Retinal pigment epithelial cell (primary cell): ENCODE results near the gene TSPAN17.

Experiments used
- DNase-seq: peaks from one replicate; pipeline ENCODE4 v3.0.0-alpha.2; 2010; ENCODE audit warnings: low read depth
- H3K4me3 ChIP-seq: 2 replicates; pipeline ENCODE4 v1.5.1; 2011; ENCODE audit warnings: mild to moderate bottlenecking, low read length, control low read depth, moderate library complexity
- TF ChIP-seq, protein P1 (sequence below): conservative IDR thresholded peaks from 2 replicates; pipeline ENCODE4 v1.5.1; 2011; ENCODE audit warnings: low read depth, low read length, control low read depth, inconsistent platforms

The TSPAN17 gene

DNA sequence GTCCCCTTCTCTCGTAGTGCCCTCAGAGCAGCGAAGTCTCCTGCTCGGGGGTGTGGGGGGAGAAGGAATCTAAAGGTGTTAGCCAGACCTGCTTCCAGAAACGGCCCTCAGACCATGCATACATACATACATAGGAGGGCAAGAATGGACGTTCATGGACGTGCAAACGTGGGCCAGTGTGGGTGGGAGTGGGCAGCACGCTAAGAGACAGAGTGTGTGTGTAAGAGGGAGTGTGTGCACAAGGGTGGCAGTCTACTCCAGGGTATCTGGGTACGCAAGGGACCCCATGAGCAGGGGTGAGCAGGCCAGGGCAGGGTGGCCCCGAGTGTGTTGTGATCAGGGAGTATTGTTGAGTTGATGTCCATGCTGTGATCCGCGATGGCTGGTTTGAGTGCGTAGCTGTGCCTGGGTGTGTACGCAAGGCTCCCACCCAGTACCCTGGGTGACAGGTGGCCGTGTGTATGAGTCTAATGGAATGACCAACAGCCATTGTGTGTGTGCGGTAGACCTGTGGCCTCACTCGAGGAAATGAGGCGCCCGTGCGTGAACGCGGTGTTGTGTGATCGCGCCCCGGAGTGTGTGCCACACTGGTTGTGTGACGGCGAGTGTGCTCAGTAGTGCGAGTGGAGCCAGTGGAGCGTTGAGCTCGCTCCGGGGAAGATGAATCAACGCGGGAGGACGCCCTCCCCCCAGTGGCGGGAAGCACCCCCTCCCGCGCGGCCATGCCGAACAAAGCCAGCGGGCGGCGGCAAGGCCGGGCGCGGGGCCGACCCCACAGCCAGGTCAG lies 38.2 kb upstream of the TSPAN17 start:
- H3K4me3 ChIP-seq: peak overlapping the region; percentile 49
- DNase-seq: no peak
- TF ChIP-seq, protein P1, sequence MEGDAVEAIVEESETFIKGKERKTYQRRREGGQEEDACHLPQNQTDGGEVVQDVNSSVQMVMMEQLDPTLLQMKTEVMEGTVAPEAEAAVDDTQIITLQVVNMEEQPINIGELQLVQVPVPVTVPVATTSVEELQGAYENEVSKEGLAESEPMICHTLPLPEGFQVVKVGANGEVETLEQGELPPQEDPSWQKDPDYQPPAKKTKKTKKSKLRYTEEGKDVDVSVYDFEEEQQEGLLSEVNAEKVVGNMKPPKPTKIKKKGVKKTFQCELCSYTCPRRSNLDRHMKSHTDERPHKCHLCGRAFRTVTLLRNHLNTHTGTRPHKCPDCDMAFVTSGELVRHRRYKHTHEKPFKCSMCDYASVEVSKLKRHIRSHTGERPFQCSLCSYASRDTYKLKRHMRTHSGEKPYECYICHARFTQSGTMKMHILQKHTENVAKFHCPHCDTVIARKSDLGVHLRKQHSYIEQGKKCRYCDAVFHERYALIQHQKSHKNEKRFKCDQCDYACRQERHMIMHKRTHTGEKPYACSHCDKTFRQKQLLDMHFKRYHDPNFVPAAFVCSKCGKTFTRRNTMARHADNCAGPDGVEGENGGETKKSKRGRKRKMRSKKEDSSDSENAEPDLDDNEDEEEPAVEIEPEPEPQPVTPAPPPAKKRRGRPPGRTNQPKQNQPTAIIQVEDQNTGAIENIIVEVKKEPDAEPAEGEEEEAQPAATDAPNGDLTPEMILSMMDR: no peak

DNA sequence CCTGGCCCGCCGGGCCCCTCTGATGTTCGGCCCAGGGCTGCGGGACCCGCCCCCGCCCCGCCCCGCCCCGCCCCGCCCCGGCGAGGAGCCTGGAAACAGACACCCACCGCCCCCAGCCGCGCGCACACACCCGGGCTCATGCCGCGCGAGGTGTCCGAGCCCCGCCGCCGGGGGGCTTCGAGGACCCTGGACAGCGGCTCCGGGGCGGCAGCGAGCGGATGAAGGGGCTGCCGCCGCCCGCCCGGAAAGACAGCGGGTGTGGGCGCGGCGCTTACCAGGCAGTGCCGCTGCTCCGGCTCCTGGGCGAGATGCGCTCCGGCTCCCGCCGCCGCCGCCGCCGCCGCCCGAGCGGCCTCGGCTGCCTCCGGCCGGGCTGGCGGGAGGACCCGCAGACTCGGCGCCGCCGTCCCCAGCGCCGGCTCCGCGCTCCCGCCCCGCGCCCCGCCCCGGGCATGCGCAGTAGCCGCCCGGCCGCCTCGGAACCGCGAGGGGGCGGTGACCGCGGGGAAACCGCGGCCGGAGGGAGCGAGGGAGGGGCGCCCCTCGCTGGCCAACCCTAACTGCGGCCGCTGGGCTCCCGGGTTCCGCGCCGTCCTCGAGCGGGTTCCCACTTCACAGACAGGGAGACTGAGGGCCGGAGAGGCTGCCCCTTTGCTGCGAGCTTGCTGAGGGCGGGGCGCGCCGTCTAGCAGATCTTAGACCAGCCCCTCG lies 37.4 kb upstream of the TSPAN17 start, which contains the start of gene GPRIN1:
TSS of gene GPRIN1 (minus strand) at position 433 of the 711 bp plus-strand sequence. CDS start 10,322 bp downstream, outside the sequence.
- H3K4me3 ChIP-seq: peak within 1 kb of the TSS; percentile 56
- no peak for DNase-seq

DNA sequence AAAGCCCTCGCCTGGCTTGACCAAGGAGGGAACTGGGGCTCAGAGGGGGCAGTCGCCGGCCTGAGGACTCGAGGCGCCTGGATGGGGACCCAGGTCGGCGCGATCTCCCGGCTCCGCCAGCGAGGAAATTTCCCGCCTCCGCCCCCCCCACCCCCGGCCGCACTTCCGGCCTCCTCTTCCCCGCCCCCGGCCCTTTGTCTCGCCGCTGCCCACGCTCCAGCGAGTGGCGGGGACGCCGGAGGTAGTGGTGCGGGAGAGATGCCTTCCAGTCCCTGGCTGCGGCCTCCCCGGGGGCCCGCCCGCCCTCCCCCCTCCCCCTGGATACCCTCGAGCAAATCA lies 36.9 kb upstream of the TSPAN17 start:
- peak overlapping the region; percentile 56 for H3K4me3 ChIP-seq
- TF ChIP-seq, protein P1: no peak

More for the DNA sequence above, 37.4 kb upstream of the TSPAN17 start, which contains the start of gene GPRIN1:
- TF ChIP-seq, protein P1: peak; percentile 21

DNA sequence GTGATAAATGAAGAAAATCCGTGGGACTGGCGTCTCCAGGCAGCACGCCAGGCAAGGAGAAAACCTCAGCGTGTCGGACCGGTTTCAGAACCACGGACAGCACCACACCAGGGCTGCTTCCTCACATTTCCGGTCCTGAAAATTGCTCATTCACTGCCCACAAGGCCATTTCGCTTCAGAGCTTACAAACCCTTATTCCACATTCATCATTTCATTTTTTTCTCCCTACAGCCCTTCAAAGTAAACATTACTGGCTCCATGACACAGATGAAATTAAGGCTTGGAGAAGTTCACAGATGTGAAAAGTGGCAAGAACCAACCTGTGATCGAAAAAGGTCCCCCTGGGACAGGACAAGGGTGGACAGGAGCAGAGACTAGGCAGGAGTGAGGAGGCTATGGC lies 35.8 kb upstream of the TSPAN17 start:
- DNase-seq: peak; percentile 39
- TF ChIP-seq, protein P1: no peak

More for the DNA sequence above, 36.9 kb upstream of the TSPAN17 start:
- no peak for DNase-seq

DNA sequence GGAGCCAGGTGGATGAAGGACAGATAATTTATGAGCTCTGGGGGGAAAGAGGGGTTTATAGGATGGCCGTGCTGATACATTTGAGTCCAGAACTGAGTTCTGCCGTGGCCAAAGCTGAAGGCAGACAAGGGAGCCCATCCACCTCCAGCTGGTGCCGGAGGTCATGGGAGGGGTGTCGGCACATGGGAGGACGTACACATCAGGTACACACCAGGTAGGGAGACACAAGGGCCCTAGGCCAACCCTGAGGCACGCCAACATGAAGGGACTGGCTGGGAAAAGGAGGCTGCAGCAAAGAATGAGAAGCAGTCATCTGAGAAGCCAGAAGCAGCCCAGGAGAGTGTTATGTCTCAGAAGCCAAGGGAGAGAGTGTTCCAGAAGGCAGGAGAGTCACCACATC lies 35.3 kb upstream of the TSPAN17 start:
- H3K4me3 ChIP-seq: no peak overlapping the region
- no peak for DNase-seq

More for the DNA sequence above, 35.8 kb upstream of the TSPAN17 start:
- H3K4me3 ChIP-seq: no peak overlapping the region

DNA sequence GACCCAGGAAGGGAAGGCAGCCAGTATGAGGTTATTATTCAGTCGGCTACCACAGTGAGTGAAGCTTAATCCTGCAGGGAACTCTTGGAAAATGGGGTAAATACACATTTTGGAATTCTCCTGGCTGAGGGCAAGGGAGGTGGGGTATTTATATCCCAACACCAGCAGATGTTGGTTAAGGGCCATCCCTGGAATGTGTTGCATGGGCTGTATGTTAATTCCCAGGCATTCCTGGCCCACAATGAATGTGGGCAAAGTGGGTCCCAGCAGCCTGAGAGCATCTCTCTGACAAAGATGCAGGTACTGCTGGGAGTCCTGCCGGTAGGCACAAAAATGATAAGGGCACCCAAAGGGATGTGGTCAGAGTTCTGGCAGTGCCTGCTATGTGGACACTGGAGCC lies 34.4 kb upstream of the TSPAN17 start:
- DNase-seq: no peak
- TF ChIP-seq, protein P1: no peak
- H3K4me3 ChIP-seq: no peak overlapping the region

More for the DNA sequence above, 35.3 kb upstream of the TSPAN17 start:
- TF ChIP-seq, protein P1: no peak
